ENCODE measurements around the gene SAMD14.
A peak's percentile ranks its signal among the peaks of the same experiment; 100 is the strongest.

SAMD14 gene

DNA sequence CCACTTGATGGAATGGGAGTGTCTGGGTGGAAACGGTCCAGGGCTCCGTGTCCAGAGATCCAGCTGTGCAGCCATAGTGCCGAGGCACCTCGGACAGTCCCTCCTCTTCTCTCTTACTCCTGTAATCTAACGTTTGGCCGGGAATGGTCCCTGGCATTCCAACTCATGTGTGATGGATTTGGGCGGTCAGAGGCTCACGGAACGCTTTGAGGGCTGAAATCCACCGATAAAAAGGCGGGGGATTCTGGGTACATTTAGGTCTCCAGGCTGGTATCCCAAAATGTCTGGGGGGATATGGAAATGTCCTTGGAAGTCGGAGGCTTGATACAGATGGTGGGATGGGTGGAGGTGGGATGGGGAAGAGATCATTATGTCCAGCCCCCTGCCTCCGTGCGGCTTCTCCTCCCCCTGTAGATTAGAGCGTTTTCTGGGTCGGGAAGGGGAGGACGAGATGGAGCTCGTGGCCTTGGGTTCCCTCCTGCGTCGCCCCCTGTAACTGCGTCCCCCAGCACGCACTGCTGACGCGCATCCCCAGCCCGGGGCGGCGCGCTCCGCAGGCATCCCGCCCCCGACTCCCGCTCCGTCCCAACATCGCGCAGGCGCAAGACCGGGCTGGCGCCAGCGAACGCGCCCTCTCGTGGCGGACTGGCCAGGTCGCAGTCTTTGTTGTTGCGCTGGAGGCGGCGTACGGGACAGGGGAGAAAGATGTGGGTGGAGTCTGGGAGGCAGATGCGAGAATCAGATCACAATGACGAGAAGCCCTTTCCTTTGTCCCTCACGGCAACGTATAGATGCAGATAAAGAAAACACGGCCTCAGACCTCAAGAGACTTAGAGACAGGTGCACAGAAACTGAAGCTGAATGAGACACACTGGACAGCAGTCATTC lies 31.3 kb upstream of the SAMD14 start:
- DNase-seq, result peak; percentile 88 to 92

DNA sequence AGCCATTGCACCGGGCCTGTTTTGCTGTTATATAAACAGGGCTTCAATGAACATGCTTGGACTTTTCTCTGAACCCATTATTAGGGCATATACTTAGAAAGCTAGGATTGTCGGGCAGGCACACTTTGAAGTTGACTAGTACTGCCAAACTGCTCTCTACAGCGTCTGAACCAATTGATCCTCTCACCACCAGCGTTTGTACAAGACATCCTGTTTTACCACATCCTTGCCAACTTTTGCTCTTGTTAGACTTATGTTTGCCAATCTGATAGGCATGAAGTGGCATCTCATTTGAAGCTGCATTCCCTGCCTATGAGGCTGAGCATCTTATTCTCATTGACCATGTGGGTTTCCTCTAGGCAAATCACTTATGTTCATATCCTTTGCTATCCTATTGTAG lies 27.9 kb upstream of the SAMD14 start:
- TF ChIP-seq POLR2A (IDR thresholded peaks at IDR 0.05; ENCODE audit: low read length), result no peak
- no peak for TF ChIP-seq GATA1 (IDR thresholded peaks at IDR 0.05; ENCODE audit: low read depth, low read length)
- no peak for DNase-seq

More for the DNA sequence above, 31.3 kb upstream of the SAMD14 start:
- no peak for TF ChIP-seq POLR2A (IDR thresholded peaks at IDR 0.05; ENCODE audit: low read length)
- TF ChIP-seq GATA1 (IDR thresholded peaks at IDR 0.05; ENCODE audit: low read depth, low read length), result no peak

DNA sequence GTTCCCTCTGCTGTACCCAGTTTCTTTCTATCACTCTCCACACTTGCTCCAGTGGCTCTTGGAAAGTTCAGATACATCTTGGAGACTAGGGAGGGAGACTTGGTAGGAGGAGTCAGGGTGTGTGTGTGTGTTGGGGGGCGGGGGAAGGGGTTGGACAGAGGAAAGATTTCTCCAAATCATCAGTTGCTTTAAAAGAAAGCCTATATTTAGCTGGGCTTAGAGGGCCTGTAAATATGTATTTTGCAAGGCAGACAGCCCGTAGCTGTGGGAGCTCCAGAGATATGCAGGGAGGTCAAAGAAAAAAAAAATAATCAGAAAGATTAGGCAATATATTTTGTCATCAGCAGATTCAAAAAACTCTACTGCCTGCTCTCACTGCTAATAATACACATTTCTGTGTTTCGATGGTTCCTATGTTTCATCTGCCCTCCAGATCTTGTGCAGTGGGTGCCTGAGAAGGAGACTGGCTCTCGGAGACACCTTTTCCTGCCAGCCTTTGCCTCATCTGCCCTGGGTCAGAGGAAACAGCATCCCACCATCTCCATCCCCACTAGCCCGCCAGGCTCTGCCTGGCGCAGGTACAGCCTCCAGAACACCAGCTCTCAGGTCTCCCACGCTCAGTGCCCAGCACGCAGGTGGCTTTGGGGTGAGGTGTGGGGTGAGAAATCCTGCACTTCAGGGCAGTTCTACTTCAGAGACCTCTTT lies 25.3 kb upstream of the SAMD14 start:
- no peak for TF ChIP-seq POLR2A (IDR thresholded peaks at IDR 0.05; ENCODE audit: low read length)
- no peak for TF ChIP-seq GATA1 (IDR thresholded peaks at IDR 0.05; ENCODE audit: low read depth, low read length)
- peak in 1 of 2 experiments; percentile 39 for DNase-seq

DNA sequence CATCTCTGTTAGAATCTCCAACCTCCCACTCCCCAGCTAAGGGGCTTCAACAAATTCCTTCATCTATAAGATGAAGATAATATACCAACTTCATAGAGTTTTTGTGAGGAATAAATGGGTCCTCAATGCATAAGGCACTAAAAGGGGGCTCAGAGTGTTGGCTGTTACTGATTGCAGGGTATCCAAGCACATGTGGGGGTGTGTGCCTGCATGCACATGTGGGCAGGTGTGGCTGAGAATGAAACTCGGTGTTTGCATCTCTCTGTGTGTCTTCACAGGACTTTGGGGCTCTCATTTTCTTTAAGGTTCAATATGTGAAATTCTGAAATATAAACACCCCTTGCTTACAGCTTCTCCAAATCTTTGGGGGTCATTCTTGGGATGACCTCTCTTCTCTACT lies 24.6 kb upstream of the SAMD14 start:
- TF ChIP-seq POLR2A (IDR thresholded peaks at IDR 0.05; ENCODE audit: low read length) (no peak), GATA1 (IDR thresholded peaks at IDR 0.05; ENCODE audit: low read depth, low read length) (no peak)
- peak in 1 of 2 experiments; percentile 28 for DNase-seq

DNA sequence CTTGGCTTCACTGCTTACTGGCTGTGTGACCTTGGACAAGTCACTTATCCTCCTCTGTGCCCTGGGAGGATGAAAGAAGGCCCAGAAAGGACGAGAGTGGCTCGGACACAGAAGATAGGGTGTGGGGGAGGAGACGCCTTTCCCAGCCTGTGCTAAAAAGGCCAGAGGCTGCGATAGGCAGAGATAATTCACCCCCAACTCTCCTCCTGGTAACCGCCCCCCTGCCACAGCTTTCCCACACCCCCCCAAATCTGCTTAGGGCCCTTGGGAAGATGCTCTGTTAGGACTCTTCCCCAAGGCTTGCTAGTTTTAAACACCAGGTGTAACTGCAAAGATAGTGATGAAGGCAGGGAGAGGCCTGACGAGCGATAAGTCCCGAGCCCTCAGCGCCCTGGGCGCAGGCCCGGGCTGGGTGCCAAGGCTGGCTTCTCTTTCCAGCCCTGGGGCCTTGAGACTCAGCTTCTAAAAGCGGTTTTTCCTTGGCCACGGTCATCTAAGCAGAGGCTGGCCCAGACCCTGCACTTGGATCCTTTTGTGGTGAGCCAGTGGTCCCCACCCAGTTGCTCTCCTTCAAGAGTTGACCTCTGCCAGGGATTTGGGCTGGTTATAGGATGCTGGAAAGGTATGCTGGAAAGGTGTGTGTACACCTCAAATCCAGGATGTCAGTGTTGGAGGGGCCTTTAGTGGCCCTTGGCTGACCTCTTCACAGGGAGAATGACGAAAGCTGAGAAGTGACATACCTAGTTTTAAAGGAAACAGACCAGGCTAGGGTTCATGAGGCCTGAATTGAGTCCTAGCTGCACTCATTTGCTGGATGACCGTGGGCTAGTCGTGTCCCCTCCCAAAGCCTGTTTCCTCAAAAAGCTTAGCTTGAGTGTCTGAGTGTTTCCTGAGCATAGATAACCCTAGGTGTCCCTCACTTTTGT lies 24.0 kb upstream of the SAMD14 start:
- DNase-seq, result peak; percentile 89 to 92

DNA sequence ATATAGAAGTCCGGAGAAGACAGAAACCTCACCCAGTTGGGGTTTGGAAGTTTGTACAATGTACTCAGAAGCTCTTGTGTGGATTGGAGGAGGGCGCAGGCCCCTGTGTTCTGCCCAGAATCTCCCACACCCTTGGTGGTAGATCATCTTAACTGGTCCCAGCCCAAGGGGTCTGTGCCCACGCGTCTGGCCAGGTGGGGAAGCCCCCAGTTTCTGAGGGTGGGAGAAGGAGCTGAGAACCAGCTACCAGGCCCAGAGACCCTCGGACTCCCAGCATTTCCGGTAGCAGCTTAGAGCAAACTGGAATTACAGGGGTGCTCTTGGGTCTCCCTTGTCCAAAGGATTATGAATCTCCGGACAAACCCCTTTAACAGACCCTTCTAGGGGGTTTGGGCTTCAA lies 22.8 kb upstream of the SAMD14 start:
- DNase-seq, result peak in 1 of 2 experiments; percentile 34
- no peak for TF ChIP-seq POLR2A (IDR thresholded peaks at IDR 0.05; ENCODE audit: low read length)

More for the DNA sequence above, 24.0 kb upstream of the SAMD14 start:
- peak; percentile 50 for TF ChIP-seq POLR2A (IDR thresholded peaks at IDR 0.05; ENCODE audit: low read length)
- TF ChIP-seq GATA1 (IDR thresholded peaks at IDR 0.05; ENCODE audit: low read depth, low read length), result no peak

DNA sequence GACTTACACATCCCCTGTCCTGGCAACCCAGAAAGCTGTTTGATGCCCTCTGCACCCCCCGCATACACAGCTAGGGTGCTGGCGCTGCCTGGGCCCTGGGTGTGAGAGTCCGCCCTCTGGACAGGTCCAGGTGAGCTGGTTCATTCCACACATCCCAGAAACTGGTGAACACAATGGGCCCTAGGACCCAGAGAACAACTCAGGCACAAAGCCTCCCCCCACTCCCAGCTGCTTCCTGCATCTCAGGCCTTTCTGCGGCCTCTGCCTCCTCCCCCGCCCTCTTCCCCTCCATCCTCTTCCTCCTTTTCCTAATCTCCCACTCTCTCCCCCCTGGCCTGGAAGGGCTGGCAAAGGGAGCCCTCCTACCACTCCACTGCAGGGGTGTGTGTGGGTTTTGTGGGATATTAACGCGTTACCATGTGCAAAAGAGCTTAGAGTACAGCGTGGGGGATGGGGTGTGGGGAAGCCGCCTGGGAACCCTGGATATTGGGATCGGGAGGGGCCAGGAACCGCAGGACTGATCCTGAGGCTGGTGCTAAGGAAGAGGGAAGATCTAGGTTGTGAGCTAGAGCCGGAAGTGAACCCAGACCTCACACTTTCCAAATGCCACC lies 22.1 kb upstream of the SAMD14 start:
- DNase-seq, result peak; percentile 78 to 80
- TF ChIP-seq POLR2A (IDR thresholded peaks at IDR 0.05; ENCODE audit: low read length), result no peak
- TF ChIP-seq GATA1 (IDR thresholded peaks at IDR 0.05; ENCODE audit: low read depth, low read length), result no peak

DNA sequence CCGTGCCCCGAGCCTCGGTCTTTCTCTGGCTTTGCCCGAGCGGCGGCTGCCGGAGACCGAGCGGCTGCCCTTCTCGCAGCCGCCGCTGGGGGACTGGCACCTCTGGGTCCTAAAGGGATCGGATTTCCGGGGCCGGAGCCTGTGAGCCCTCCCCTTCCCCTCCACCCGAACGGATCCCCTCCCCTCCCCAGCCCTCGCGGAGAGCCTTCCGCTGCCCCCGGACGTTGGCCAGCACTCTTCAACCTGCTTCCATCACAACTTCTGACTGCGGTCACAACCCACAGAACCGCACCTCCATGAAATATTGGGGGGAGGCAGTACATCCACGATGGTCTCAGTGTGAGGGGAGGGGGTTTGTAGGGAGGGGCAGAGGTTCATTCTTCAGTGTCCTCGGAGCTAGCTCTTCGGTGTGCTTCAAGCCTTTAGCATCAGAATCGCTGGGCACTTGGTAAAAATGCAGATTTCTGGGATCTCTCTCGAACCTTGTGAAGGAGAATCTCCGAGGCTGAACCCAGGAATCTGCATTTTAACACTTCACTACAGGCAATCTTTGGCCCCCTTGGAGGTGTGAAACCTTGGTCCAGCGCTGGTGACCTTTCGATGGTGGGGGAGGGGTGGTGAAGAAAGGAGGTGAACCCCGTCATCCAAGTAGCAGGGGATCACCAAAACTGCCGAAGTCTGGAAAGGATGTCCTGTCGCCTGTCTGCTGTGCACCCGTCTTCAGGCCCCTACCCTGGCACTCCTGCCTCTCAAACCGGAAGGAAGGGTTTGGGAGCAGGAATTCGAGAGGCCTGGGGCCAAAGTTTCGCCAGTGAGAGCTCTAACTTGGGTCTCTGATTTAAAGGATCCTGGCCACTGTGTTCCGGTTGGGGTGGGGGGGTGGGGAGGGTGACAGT lies 21.3 kb upstream of the SAMD14 start:
- TF ChIP-seq POLR2A (IDR thresholded peaks at IDR 0.05; ENCODE audit: low read length) (no peak), GATA1 (IDR thresholded peaks at IDR 0.05; ENCODE audit: low read depth, low read length) (no peak)
- DNase-seq, result peak; percentile 83 to 89

DNA sequence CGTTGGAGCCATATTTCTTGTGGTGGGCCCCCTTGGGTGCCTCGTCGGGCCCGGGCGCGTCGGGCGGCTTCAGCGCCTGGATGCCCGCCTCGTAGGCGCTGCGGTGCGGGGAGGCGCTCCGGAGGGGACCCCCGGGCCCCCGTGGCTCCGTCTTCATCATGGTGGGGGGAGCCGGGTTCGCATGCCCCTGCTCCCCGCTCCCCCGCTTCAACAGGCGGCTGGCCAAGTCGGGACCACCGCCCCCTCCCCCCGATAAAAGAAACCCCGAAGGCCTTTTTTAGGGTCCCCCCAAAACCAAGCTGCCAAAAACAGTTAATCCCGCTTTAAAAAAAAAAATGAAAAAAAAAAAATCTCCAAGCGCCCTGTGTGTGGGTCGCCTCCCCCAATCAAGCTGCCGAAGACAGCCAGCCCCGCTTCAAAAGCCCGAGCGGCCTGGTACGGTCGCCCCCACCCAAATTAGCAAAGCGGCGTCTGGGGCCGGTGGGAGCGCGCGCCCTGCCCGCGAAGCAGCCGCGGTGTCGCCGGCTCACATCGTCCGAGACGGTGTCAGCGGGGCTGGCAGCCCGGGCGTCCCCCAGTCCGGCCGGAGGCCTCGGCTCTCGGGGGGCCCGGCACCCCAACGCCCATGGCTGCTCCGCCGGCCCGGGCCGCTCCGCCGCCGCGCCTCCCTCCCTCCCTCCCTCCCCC lies 20.5 kb upstream of the SAMD14 start, which contains the start of gene PPP1R9B:
Gene PPP1R9B (minus strand): TSS at position 324 of the 687 bp plus-strand sequence. CDS start 164 bp downstream, at position 160.
- no peak for DNase-seq
- TF ChIP-seq POLR2A (IDR thresholded peaks at IDR 0.05; ENCODE audit: low read length) (peak; percentile 9), GATA1 (IDR thresholded peaks at IDR 0.05; ENCODE audit: low read depth, low read length) (no peak)

DNA sequence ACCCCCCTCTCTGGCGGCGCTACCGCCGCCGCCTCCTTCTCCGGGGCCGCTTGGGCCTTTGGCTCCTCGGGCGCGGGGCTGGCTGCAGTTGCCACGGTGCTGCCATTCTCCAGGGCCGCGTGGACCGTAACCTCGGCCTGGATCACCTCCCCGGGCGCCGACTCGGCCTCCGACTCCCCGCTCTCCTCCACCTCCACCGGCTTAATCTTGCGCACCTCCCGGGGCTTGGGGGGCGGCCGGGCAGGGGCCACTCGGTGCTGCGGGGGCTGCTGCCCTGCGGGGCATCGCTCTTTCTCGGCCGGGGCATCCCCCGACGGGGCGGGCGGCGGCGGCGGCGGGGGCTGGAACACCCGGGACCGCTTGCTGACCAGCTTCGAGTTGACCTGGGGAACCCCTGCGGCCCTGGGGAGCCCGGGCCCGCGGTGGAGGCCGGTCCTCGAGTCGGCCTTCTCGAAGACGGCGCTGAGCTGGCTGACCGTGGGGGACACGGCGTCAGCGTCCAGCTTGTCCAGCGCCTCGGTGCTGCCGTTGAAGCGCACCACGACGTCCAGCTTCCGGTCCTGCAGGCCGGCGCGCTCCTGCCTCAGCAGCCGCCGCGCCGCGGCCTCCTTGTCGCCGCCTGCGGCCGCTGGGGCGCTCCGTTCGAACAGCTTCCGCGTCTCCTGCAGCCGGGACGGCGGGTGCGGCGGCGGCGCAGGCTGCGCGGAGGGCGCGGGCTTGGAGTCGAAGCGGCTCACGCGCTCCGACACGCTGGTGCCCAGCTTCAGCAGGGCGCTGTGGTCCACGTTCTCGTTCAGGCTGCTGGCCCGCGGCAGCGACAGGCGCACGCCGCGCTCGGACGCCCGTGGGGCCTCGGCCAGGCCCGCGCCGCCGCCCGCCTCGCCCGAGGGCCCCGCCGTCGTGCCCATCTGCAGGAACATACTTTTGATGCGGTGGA lies 19.7 kb upstream of the SAMD14 start:
- TF ChIP-seq POLR2A (IDR thresholded peaks at IDR 0.05; ENCODE audit: low read length) (peak; percentile 22), GATA1 (IDR thresholded peaks at IDR 0.05; ENCODE audit: low read depth, low read length) (no peak)
- DNase-seq, result peak; percentile 81 to 87

DNA sequence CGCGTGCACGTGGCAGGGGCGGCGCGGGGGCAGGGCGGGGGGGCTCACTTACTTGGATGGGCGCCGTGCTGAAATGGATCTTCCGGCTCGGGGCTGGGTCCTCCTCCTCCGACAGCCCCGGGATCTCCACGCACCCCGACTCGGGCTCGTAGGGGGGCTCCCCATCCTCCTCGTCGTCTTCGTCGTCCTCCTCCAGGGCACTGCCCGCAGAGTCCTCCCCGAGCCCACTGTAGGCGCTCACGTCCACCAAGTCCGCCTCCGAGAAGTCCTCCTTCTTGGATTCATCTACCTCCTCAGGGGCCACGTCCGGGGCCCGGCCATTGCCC lies 19.1 kb upstream of the SAMD14 start:
- TF ChIP-seq POLR2A (IDR thresholded peaks at IDR 0.05; ENCODE audit: low read length), result no peak
- DNase-seq, result no peak
